Mesenchymal stem cell (in vitro differentiated cells and primary cell): ENCODE measurements around the gene VPS72.

Source experiments
- DNase-seq: peaks from one replicate; pipeline ENCODE4 v3.0.0-alpha.2; 2013
- H2AFZ ChIP-seq: one replicate; pipeline ENCODE4 v1.6.1; 2013; ENCODE audit warnings: low read depth, mild to moderate bottlenecking, control low read depth, inconsistent platforms, low read length, moderate library complexity
- H2AK5ac ChIP-seq: 2 replicates; pipeline ENCODE4 v1.6.1; 2013; ENCODE audit warnings: low read length, moderate library complexity, mild to moderate bottlenecking, inconsistent platforms; ENCODE audit not compliant: severe bottlenecking
- H2BK120ac ChIP-seq: one replicate; pipeline ENCODE4 v1.6.1; 2013; ENCODE audit warnings: low read depth, mild to moderate bottlenecking, inconsistent platforms, low read length, moderate library complexity
- H2BK12ac ChIP-seq, 2 experiments: one replicate each; pipeline ENCODE4 v1.6.1; 2013; ENCODE audit warnings: inconsistent platforms in 2 of 2, low read length in 2 of 2, mild to moderate bottlenecking in 2 of 2, moderate library complexity in 2 of 2, control low read depth in 1 of 2
- H2BK15ac ChIP-seq: one replicate; pipeline ENCODE4 v1.6.1; 2013; ENCODE audit warnings: mild to moderate bottlenecking, low read depth, inconsistent platforms; ENCODE audit not compliant: poor library complexity, severe bottlenecking
- H2BK5ac ChIP-seq: 2 replicates; pipeline ENCODE4 v1.6.1; 2013; ENCODE audit warnings: low read depth, mild to moderate bottlenecking, low read length, control low read depth, inconsistent platforms; ENCODE audit not compliant: poor library complexity, severe bottlenecking
- H3K14ac ChIP-seq, 2 experiments: one replicate each; pipeline ENCODE4 v1.6.1; 2013; ENCODE audit warnings: inconsistent platforms in 2 of 2, low read length in 2 of 2, control low read depth in 1 of 2, mild to moderate bottlenecking in 1 of 2, moderate library complexity in 1 of 2
- H3K18ac ChIP-seq, 2 experiments: one replicate each; pipeline ENCODE4 v1.6.1; 2013; ENCODE audit warnings: inconsistent platforms in 2 of 2, low read length in 2 of 2, control low read depth in 1 of 2, low read depth in 1 of 2, mild to moderate bottlenecking in 1 of 2
- H3K23ac ChIP-seq, 2 experiments: one replicate each; pipeline ENCODE4 v1.6.1; 2013; ENCODE audit warnings: inconsistent platforms in 2 of 2, low read length in 2 of 2, mild to moderate bottlenecking in 2 of 2, moderate library complexity in 2 of 2, control low read depth in 1 of 2
- H3K27ac ChIP-seq: 2 replicates; pipeline ENCODE4 v1.5.1; 2013; ENCODE audit warnings: mild to moderate bottlenecking, moderate library complexity, low read length, control low read depth, inconsistent platforms; ENCODE audit not compliant: poor library complexity, severe bottlenecking
- H3K27me3 ChIP-seq, 2 experiments: 2 replicates each; pipeline versions ENCODE4 v1.6.1 to v1.7.0; 2013; ENCODE audit warnings: low read length in 2 of 2, mild to moderate bottlenecking in 2 of 2, moderate library complexity in 2 of 2, control low read depth in 1 of 2, inconsistent platforms in 1 of 2; ENCODE audit not compliant: control insufficient read depth in 1 of 2, insufficient read depth in 1 of 2
- H3K36me3 ChIP-seq, 2 experiments: 2 replicates each; pipeline versions ENCODE4 v1.6.1 to v1.7.0; 2013; ENCODE audit warnings: low read length in 2 of 2, control low read depth in 1 of 2, inconsistent platforms in 1 of 2, low read depth in 1 of 2, mild to moderate bottlenecking in 1 of 2; ENCODE audit not compliant: insufficient read depth in 2 of 2, control insufficient read depth in 1 of 2
- H3K4ac ChIP-seq, 2 experiments: one replicate each; pipeline ENCODE4 v1.6.1; 2013; ENCODE audit warnings: inconsistent platforms in 2 of 2, low read length in 2 of 2, mild to moderate bottlenecking in 2 of 2, moderate library complexity in 2 of 2, control low read depth in 1 of 2, low read depth in 1 of 2
- H3K4me1 ChIP-seq: 2 replicates; pipeline ENCODE4 v1.6.1; 2013; ENCODE audit warnings: low read depth, low read length, control low read depth; ENCODE audit not compliant: control insufficient read depth, insufficient read depth
- H3K4me2 ChIP-seq: 2 replicates; pipeline ENCODE4 v1.6.1; 2013; ENCODE audit warnings: low read length, mild to moderate bottlenecking, inconsistent platforms; ENCODE audit not compliant: poor library complexity, severe bottlenecking
- H3K4me3 ChIP-seq, 2 experiments: 2 replicates each; pipeline versions ENCODE4 v1.5.1 to v1.7.0; 2013; ENCODE audit warnings: low read length in 2 of 2, mild to moderate bottlenecking in 2 of 2, control low read depth in 1 of 2, low read depth in 1 of 2; ENCODE audit not compliant: insufficient read depth in 1 of 2
- H3K79me1 ChIP-seq: replicated peaks from 2 replicates; pipeline ENCODE4 v1.6.1; 2013; ENCODE audit warnings: mild to moderate bottlenecking, control low read depth, low read length, inconsistent platforms; ENCODE audit not compliant: poor library complexity, severe bottlenecking
- H3K9ac ChIP-seq: 2 replicates; pipeline ENCODE4 v1.7.0; 2013; ENCODE audit warnings: mild to moderate bottlenecking, low read length, moderate library complexity
- H3K9me3 ChIP-seq: 2 replicates; pipeline ENCODE4 v1.7.0; 2013; ENCODE audit warnings: mild to moderate bottlenecking, low read length; ENCODE audit not compliant: control insufficient read depth
- H4K8ac ChIP-seq: one replicate; pipeline ENCODE4 v1.6.1; 2013; ENCODE audit warnings: inconsistent platforms, mild to moderate bottlenecking, low read length, moderate library complexity
- H4K91ac ChIP-seq: one replicate; pipeline ENCODE4 v1.6.1; 2013; ENCODE audit warnings: mild to moderate bottlenecking, low read length, inconsistent platforms
- WGBS: methylation state at CpG from one replicate; pipeline ENCODE4 v1.1.7; 2013; ENCODE audit warnings: mixed read lengths; 5-methylcytosine and 5-hydroxymethylcytosine counted together

VPS72 gene

GRCh38 chr1:151184211-151184610, 5.8 kb downstream of the VPS72 start:
- no peak overlapping the region for H3K18ac ChIP-seq
- H3K27me3 ChIP-seq: no peaks in the 10 kb centered on the region
- no peaks in the 10 kb centered on the region for H3K4me1 ChIP-seq
- H3K23ac ChIP-seq: no peak overlapping the region
- H2BK5ac ChIP-seq: no peak overlapping the region
- H3K4me3 ChIP-seq: no peak overlapping the region
- H3K9ac ChIP-seq: no peak overlapping the region
- no peak overlapping the region for H4K91ac ChIP-seq
- DNase-seq: no peak
- H3K9me3 ChIP-seq: no peaks in the 10 kb centered on the region
- H3K4ac ChIP-seq: no peak overlapping the region
- H2AK5ac ChIP-seq: no peak overlapping the region
- no peak overlapping the region for H3K4me2 ChIP-seq
- no peak overlapping the region for H2AFZ ChIP-seq
- peaks cover 34% of the 10 kb centered on the region for H3K79me1 ChIP-seq
- H3K27ac ChIP-seq: no peak overlapping the region
- peaks cover 46 to 63% of the 10 kb centered on the region in 2 experiments for H3K36me3 ChIP-seq
- no peak overlapping the region for H2BK12ac ChIP-seq
- no peak overlapping the region for H2BK120ac ChIP-seq
- WGBS: 98% methylated on average over 8 of the region's 10 CpGs
- H4K8ac ChIP-seq: no peak overlapping the region
- no peak overlapping the region for H2BK15ac ChIP-seq
- H3K14ac ChIP-seq: no peak overlapping the region

- no peak overlapping the region for H3K27ac ChIP-seq
- H3K9ac ChIP-seq: no peak overlapping the region
- H3K27me3 ChIP-seq: no peaks in the 10 kb centered on the region
- H2AFZ ChIP-seq: no peak overlapping the region
- H3K4ac ChIP-seq: no peak overlapping the region
- DNase-seq: no peak
- no peak overlapping the region for H3K18ac ChIP-seq
- H4K91ac ChIP-seq: no peak overlapping the region
- no peak overlapping the region for H3K23ac ChIP-seq
- no peak overlapping the region for H3K4me3 ChIP-seq
- H4K8ac ChIP-seq: no peak overlapping the region
- no peaks in the 10 kb centered on the region for H3K4me1 ChIP-seq
- no peak overlapping the region for H2BK5ac ChIP-seq
- H3K36me3 ChIP-seq: peaks cover 60 to 76% of the 10 kb centered on the region in 2 experiments
- no peak overlapping the region for H3K14ac ChIP-seq
- H3K79me1 ChIP-seq: peaks cover 10% of the 10 kb centered on the region
- 97% methylated on average over 17 of the region's 17 CpGs for WGBS
- H2BK120ac ChIP-seq: no peak overlapping the region
- H2AK5ac ChIP-seq: no peak overlapping the region
- no peak overlapping the region for H2BK12ac ChIP-seq
- H3K4me2 ChIP-seq: no peak overlapping the region
- H3K9me3 ChIP-seq: no peaks in the 10 kb centered on the region
- H2BK15ac ChIP-seq: no peak overlapping the region
These were observed 13.4 kb downstream of the VPS72 start for GRCh38 chr1:151176514-151177045.

- H2BK120ac ChIP-seq: no peak within 1 kb of the TSS
- no peak within 1 kb of the TSS for H2BK12ac ChIP-seq
- 76% methylated on average over 2 of the region's 4 CpGs for WGBS
These were observed 14.1 kb downstream of the VPS72 start, which contains the start of gene TMOD4 for GRCh38 chr1:151175863-151176262. TSS of gene TMOD4 (minus strand) at chr1:151175981. CDS start at chr1:151174875, 1,106 bp downstream.

GRCh38 chr1:151175041-151175741, 14.8 kb downstream of the VPS72 start:
- H3K14ac ChIP-seq: no peak overlapping the region
- no peak overlapping the region for H2BK120ac ChIP-seq
- H2BK15ac ChIP-seq: no peak overlapping the region
- peaks cover 4% of the 10 kb centered on the region for H3K79me1 ChIP-seq
- H4K91ac ChIP-seq: no peak overlapping the region
- no peak overlapping the region for H3K4me2 ChIP-seq
- no peak overlapping the region for H2BK12ac ChIP-seq
- H3K18ac ChIP-seq: no peak overlapping the region
- no peak overlapping the region for H3K23ac ChIP-seq
- H3K36me3 ChIP-seq: peaks cover 61 to 76% of the 10 kb centered on the region in 2 experiments
- H2AK5ac ChIP-seq: no peak overlapping the region
- H3K9ac ChIP-seq: peak overlapping the region; percentile 12
- H2BK5ac ChIP-seq: no peak overlapping the region
- no peak overlapping the region for H3K4ac ChIP-seq
- H3K4me1 ChIP-seq: no peaks in the 10 kb centered on the region
- H3K4me3 ChIP-seq: no peak overlapping the region
- H3K27ac ChIP-seq: no peak overlapping the region
- WGBS: 98% methylated on average over 3 of the region's 6 CpGs
- no peak overlapping the region for H4K8ac ChIP-seq
- no peaks in the 10 kb centered on the region for H3K27me3 ChIP-seq
- no peak overlapping the region for H2AFZ ChIP-seq
- H3K9me3 ChIP-seq: no peaks in the 10 kb centered on the region
- DNase-seq: no peak

More at GRCh38 chr1:151175863-151176262, 14.1 kb downstream of the VPS72 start, which contains the start of gene TMOD4:
- H3K23ac ChIP-seq: no peak within 1 kb of the TSS
- H3K4ac ChIP-seq: no peak within 1 kb of the TSS
- H3K4me2 ChIP-seq: no peak within 1 kb of the TSS
- no peak within 1 kb of the TSS for H4K8ac ChIP-seq
- no peak within 1 kb of the TSS for H3K18ac ChIP-seq
- H3K14ac ChIP-seq: no peak within 1 kb of the TSS
- H3K27ac ChIP-seq: no peak within 1 kb of the TSS
- peaks cover 6% of the 10 kb centered on the region for H3K79me1 ChIP-seq
- no peak within 1 kb of the TSS for H4K91ac ChIP-seq
- no peak within 1 kb of the TSS for H2BK15ac ChIP-seq
- H2BK5ac ChIP-seq: no peak within 1 kb of the TSS
- peak; percentile 19 for DNase-seq
- H3K9me3 ChIP-seq: no peaks in the 10 kb centered on the region
- H3K27me3 ChIP-seq: no peaks in the 10 kb centered on the region
- H2AK5ac ChIP-seq: no peak within 1 kb of the TSS
- H3K9ac ChIP-seq: peak within 1 kb of the TSS; percentile 12
- no peaks in the 10 kb centered on the region for H3K4me1 ChIP-seq
- no peak within 1 kb of the TSS for H3K4me3 ChIP-seq
- peaks cover 60 to 76% of the 10 kb centered on the region in 2 experiments for H3K36me3 ChIP-seq
- no peak within 1 kb of the TSS for H2AFZ ChIP-seq
